ENCODE results near the gene ITGAX. TPM values are rescaled to one million over a fixed set of nuclear protein-coding genes. Genes with fewer than 3 reads are reported as not detected.
"Not testable (repeated sequence)": the region's sequence is repeated elsewhere in the genome, so short reads cannot be mapped to it uniquely, and the experiment has no call there.

ITGAX gene
- total RNA-seq, 1 experiment from 2014 or later, result not detected

- H3K36me3 ChIP-seq (ENCODE audit: insufficient read depth, low read length, poor library complexity, severe bottlenecking), result no peaks in the 10 kb centered on the region
- no peak for DNase-seq (ENCODE audit: low spot score)
- H3K4me3 ChIP-seq (ENCODE audit: low read depth, low read length, poor library complexity, severe bottlenecking), result no peak overlapping the region
- TF ChIP-seq EZH2 (IDR thresholded peaks at IDR 0.05; ENCODE audit: borderline replicate concordance, low read depth, low read length, poor library complexity, severe bottlenecking) (no peak), CTCF (conservative IDR thresholded peaks at IDR 0.05; ENCODE audit: low read depth, low read length) (no peak)
- no peaks in the 10 kb centered on the region for H3K27me3 ChIP-seq (replicated peaks; ENCODE audit: insufficient read depth, low read depth, low read length, poor library complexity)
- H3K4me1 ChIP-seq (ENCODE audit: insufficient read depth, low read length, poor library complexity, severe bottlenecking), result no peaks in the 10 kb centered on the region
- intact Hi-C loops (cut with micrococcal nuclease; ENCODE audit: unreplicated experiment), result no loop called here
- ChIA-PET POLR2A (ENCODE audit: low non-redundant PET) (no interaction called here), CTCF (no interaction called here)
- H3K27ac ChIP-seq (ENCODE audit: low read depth, low read length, poor library complexity, severe bottlenecking), result no peak overlapping the region
- no peaks in the 10 kb centered on the region for H3K9me3 ChIP-seq (ENCODE audit: low read depth, low read length, poor library complexity, severe bottlenecking)
- no TSS peak for BruUV-seq (replicated peaks)
These were observed 59.7 kb downstream of the ITGAX start for GRCh38 chr16:31414706-31415105.

- TF ChIP-seq CTCF (conservative IDR thresholded peaks at IDR 0.05; ENCODE audit: low read depth, low read length) (no peak), EZH2 (IDR thresholded peaks at IDR 0.05; ENCODE audit: borderline replicate concordance, low read depth, low read length, poor library complexity, severe bottlenecking) (no peak)
- DNase-seq (ENCODE audit: low spot score), result no peak
- Histone ChIP-seq H3K4me1 (ENCODE audit: insufficient read depth, low read length, poor library complexity, severe bottlenecking) (no peaks in the 10 kb centered on the region), H3K4me3 (ENCODE audit: low read depth, low read length, poor library complexity, severe bottlenecking) (no peak overlapping the region), H3K27ac (ENCODE audit: low read depth, low read length, poor library complexity, severe bottlenecking) (no peak overlapping the region), H3K9me3 (ENCODE audit: low read depth, low read length, poor library complexity, severe bottlenecking) (no peaks in the 10 kb centered on the region), H3K27me3 (replicated peaks; ENCODE audit: insufficient read depth, low read depth, low read length, poor library complexity) (no peaks in the 10 kb centered on the region), H3K36me3 (ENCODE audit: insufficient read depth, low read length, poor library complexity, severe bottlenecking) (no peaks in the 10 kb centered on the region)
- CTCF ChIA-PET, result no interaction called here
- POLR2A ChIA-PET (ENCODE audit: low non-redundant PET), result no interaction called here
- intact Hi-C loops (cut with micrococcal nuclease; ENCODE audit: unreplicated experiment), result no loop called here
- BruUV-seq (replicated peaks), result no TSS peak
These were observed 61.4 kb downstream of the ITGAX start for GRCh38 chr16:31416371-31416770.

GRCh38 chr16:31417036-31417435 lies 62.1 kb downstream of the ITGAX start:
- POLR2A ChIA-PET (ENCODE audit: low non-redundant PET); BruUV-seq (replicated peaks); H3K27me3 ChIP-seq (replicated peaks; ENCODE audit: insufficient read depth, low read depth, low read length, poor library complexity); H3K36me3 ChIP-seq (ENCODE audit: insufficient read depth, low read length, poor library complexity, severe bottlenecking); H3K27ac ChIP-seq (ENCODE audit: low read depth, low read length, poor library complexity, severe bottlenecking); H3K4me3 ChIP-seq (ENCODE audit: low read depth, low read length, poor library complexity, severe bottlenecking); DNase-seq (ENCODE audit: low spot score); intact Hi-C loops (cut with micrococcal nuclease; ENCODE audit: unreplicated experiment); H3K9me3 ChIP-seq (ENCODE audit: low read depth, low read length, poor library complexity, severe bottlenecking); CTCF ChIA-PET; H3K4me1 ChIP-seq (ENCODE audit: insufficient read depth, low read length, poor library complexity, severe bottlenecking): not testable (repeated sequence)

- Histone ChIP-seq H3K36me3 (ENCODE audit: insufficient read depth, low read length, poor library complexity, severe bottlenecking) (no peaks in the 10 kb centered on the region), H3K27ac (ENCODE audit: low read depth, low read length, poor library complexity, severe bottlenecking) (no peak overlapping the region), H3K9me3 (ENCODE audit: low read depth, low read length, poor library complexity, severe bottlenecking) (no peaks in the 10 kb centered on the region), H3K4me1 (ENCODE audit: insufficient read depth, low read length, poor library complexity, severe bottlenecking) (no peaks in the 10 kb centered on the region), H3K4me3 (ENCODE audit: low read depth, low read length, poor library complexity, severe bottlenecking) (no peak overlapping the region), H3K27me3 (replicated peaks; ENCODE audit: insufficient read depth, low read depth, low read length, poor library complexity) (no peaks in the 10 kb centered on the region)
- no TSS peak for BruUV-seq (replicated peaks)
- CTCF ChIA-PET, result no interaction called here
- intact Hi-C loops (cut with micrococcal nuclease; ENCODE audit: unreplicated experiment), result no loop called here
- POLR2A ChIA-PET (ENCODE audit: low non-redundant PET), result no interaction called here
- DNase-seq (ENCODE audit: low spot score), result no peak
- TF ChIP-seq EZH2 (IDR thresholded peaks at IDR 0.05; ENCODE audit: borderline replicate concordance, low read depth, low read length, poor library complexity, severe bottlenecking), result no peak
- no peak for TF ChIP-seq CTCF (conservative IDR thresholded peaks at IDR 0.05; ENCODE audit: low read depth, low read length)
These were observed 62.9 kb downstream of the ITGAX start for GRCh38 chr16:31417916-31418315.

Data from A673 (cell line).